ENCODE results near the gene CDC42BPA. TPM values are rescaled to one million over a fixed set of nuclear protein-coding genes. Genes with fewer than 3 reads are reported as not detected.

CDC42BPA gene
- total and polyA plus RNA-seq, 7 experiments from 2014 or later, result 0.05 to 2.0 (median 1.2) TPM; not detected in 1

DNA sequence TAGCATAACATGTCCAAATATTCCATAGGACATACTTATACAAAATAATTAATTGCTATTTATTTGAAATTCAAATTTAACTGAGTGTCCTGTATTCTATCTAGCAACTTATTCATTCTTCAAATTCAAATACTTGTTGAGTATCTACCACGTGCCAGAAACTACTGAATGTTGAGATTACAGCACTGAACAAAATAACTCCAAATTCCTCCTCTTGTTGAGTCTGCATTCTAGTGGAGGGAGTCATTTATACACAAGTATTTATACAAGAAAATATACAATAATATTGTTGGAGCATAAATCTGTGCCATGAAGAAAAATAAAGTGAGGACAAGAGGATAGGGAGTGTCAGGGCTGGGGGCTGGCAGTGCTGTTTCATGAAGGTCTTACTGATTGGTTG is 43.7 kb upstream of the CDC42BPA start:
- H3K27me3 Mint-ChIP-seq, result peaks cover 0 to 21% (median 5%) of the 10 kb centered on the region in 5 donors
- Histone ChIP-seq H3K4me1 (ENCODE audit: control insufficient read depth in 2 of 2, insufficient read depth in 2 of 2, low read length in 2 of 2) (no peaks in the 10 kb centered on the region), H3K4me3 (ENCODE audit: low read length) (no peak overlapping the region), H3K27ac (ENCODE audit: low read depth, low read length) (no peak overlapping the region), H3K27me3 (ENCODE audit: control insufficient read depth in 2 of 2, insufficient read depth in 2 of 2, low read length in 2 of 2) (no peaks in the 10 kb centered on the region), H3K36me3 (ENCODE audit: control insufficient read depth in 2 of 3, insufficient read depth in 3 of 3, low read length in 3 of 3) (no peaks in the 10 kb centered on the region), H3K9me3 (ENCODE audit: control insufficient read depth in 2 of 3, low read length in 3 of 3) (no peaks in the 10 kb centered on the region)
- intact Hi-C loops (cut with micrococcal nuclease), result no loop called here
- no peaks in the 10 kb centered on the region for H3K4me1 Mint-ChIP-seq
- no peak overlapping the region for H3K4me3 Mint-ChIP-seq
- ChIA-PET CTCF (no interaction called here), POLR2A (no interaction called here)
- no peaks in the 10 kb centered on the region for H3K9me3 Mint-ChIP-seq
- H3K27ac Mint-ChIP-seq, result no peak overlapping the region
- H3K36me3 Mint-ChIP-seq, result no peaks in the 10 kb centered on the region
- DNase-seq, result no peak
- ATAC-seq, result no peak

DNA sequence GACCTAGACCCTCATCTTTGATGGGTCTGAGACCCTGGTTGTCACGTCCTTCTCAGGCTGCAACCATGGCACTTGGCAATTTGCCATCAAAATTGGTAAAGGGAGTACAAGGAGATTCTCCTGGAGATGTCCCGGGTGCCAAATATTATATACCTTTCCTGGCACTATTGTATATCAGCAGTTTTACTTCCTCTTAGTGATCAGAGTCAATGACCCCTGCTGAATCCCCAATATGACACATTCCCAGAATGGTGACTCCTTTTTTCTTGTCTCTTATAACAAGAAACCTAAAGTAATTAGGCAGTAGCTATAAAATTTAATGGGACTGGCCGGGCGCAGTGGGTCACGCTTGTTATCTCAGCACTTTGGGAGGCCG is 39.6 kb upstream of the CDC42BPA start:
- no peaks in the 10 kb centered on the region for H3K36me3 Mint-ChIP-seq
- Histone ChIP-seq H3K27ac (ENCODE audit: low read depth, low read length) (no peak overlapping the region), H3K9me3 (ENCODE audit: control insufficient read depth in 2 of 3, low read length in 3 of 3) (no peaks in the 10 kb centered on the region), H3K27me3 (ENCODE audit: control insufficient read depth in 2 of 2, insufficient read depth in 2 of 2, low read length in 2 of 2) (peaks cover 0 to 3% of the 10 kb centered on the region in 2 donors), H3K36me3 (ENCODE audit: control insufficient read depth in 2 of 3, insufficient read depth in 3 of 3, low read length in 3 of 3) (no peaks in the 10 kb centered on the region), H3K4me3 (ENCODE audit: low read length) (no peak overlapping the region), H3K4me1 (ENCODE audit: control insufficient read depth in 2 of 2, insufficient read depth in 2 of 2, low read length in 2 of 2) (no peaks in the 10 kb centered on the region)
- CTCF ChIA-PET, result no interaction called here
- H3K4me3 Mint-ChIP-seq, result no peak overlapping the region
- H3K4me1 Mint-ChIP-seq, result no peaks in the 10 kb centered on the region
- no peaks in the 10 kb centered on the region for H3K9me3 Mint-ChIP-seq
- H3K27ac Mint-ChIP-seq, result no peak overlapping the region
- DNase-seq (no peak), ATAC-seq (no peak)
- intact Hi-C loops (cut with micrococcal nuclease), result no loop called here
- POLR2A ChIA-PET, result no interaction called here
- peaks cover 0 to 22% (median 5%) of the 10 kb centered on the region in 5 donors for H3K27me3 Mint-ChIP-seq

DNA sequence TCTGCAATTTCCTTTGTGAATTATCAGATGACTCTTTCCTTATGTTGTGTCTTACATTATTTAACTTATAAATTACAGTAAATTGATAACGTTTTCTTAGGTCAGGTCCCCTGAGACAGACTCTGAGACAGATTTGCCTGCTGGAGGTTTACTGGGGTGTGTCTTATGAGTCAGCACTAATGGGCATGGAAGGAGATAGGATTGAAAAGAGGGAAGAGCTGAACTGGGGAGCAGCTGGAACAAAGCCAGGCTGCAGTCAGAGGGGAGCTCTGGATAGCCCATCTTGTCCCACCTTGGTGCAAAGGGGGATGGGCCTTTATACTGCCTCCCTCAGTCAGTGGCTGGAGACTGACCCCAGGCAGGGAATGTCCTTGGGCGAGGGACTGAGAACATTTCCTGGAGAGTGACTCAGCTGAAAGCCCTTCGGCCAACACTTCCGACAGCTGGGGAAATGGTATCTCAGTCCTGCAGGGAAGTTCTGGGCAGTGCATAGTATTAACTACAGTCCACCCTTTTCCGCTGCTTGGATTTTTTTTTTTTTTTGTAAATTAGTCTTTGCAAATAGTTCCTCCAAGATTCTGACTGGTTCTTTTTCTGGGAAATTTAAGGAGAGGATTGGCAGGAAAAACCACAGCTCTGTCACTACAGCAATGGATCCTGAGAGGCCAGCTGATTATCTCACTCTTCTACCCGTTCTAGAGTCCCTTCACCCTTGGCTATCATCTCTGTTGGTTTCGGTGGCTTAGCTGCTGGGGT is 39.1 kb upstream of the CDC42BPA start:
- H3K36me3 Mint-ChIP-seq, result no peaks in the 10 kb centered on the region

DNA sequence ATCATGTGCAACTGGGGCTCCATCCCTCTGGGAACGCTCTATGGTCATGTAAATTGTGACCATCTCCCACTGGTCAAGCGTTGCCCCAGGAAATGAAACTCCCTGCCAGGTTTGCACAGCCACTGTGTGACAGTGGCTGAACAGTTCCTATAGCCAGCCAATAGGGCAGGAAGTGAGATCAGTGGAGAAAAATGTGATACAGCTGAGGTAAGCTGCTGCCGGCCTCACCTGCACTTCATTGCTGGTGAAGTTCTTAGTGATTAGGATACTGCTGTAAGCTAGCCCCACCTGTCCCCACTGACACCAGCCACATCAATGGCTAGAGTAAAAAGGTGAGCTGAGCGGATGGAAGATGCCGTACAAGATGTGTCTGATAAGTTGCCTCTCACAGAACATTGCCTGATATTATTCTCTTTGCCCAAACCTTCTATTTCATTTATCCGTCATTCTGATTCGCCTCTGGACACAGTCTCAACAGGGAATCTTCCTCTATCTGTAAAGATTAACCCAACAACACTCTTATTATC is 38.4 kb upstream of the CDC42BPA start:
- H3K36me3 Mint-ChIP-seq, result no peaks in the 10 kb centered on the region
- no peaks in the 10 kb centered on the region for H3K9me3 ChIP-seq (ENCODE audit: control insufficient read depth in 2 of 3, low read length in 3 of 3)
- H3K4me3 ChIP-seq (ENCODE audit: low read length), result no peak overlapping the region
- no peaks in the 10 kb centered on the region for H3K4me1 Mint-ChIP-seq
- no peaks in the 10 kb centered on the region for H3K4me1 ChIP-seq (ENCODE audit: control insufficient read depth in 2 of 2, insufficient read depth in 2 of 2, low read length in 2 of 2)
- ChIA-PET POLR2A (no interaction called here), CTCF (no interaction called here)
- H3K27ac ChIP-seq (ENCODE audit: low read depth, low read length), result no peak overlapping the region
- no peaks in the 10 kb centered on the region for H3K9me3 Mint-ChIP-seq
- intact Hi-C loops (cut with micrococcal nuclease), result no loop called here
- no peak overlapping the region for H3K4me3 Mint-ChIP-seq
- ATAC-seq, result no peak
- no peak overlapping the region for H3K27ac Mint-ChIP-seq
- H3K36me3 ChIP-seq (ENCODE audit: control insufficient read depth in 2 of 3, insufficient read depth in 3 of 3, low read length in 3 of 3), result no peaks in the 10 kb centered on the region
- peaks cover 0 to 16% (median 0%) of the 10 kb centered on the region in 5 donors for H3K27me3 Mint-ChIP-seq
- peaks cover 0 to 3% of the 10 kb centered on the region in 2 donors for H3K27me3 ChIP-seq (ENCODE audit: control insufficient read depth in 2 of 2, insufficient read depth in 2 of 2, low read length in 2 of 2)
- DNase-seq, result no peak

More for the DNA sequence above, 39.1 kb upstream of the CDC42BPA start:
- ChIA-PET POLR2A (no interaction called here), CTCF (no interaction called here)
- no peaks in the 10 kb centered on the region for H3K9me3 Mint-ChIP-seq
- intact Hi-C loops (cut with micrococcal nuclease), result no loop called here
- Histone ChIP-seq H3K4me1 (ENCODE audit: control insufficient read depth in 2 of 2, insufficient read depth in 2 of 2, low read length in 2 of 2) (no peaks in the 10 kb centered on the region), H3K4me3 (ENCODE audit: low read length) (no peak overlapping the region), H3K9me3 (ENCODE audit: control insufficient read depth in 2 of 3, low read length in 3 of 3) (no peaks in the 10 kb centered on the region), H3K27ac (ENCODE audit: low read depth, low read length) (no peak overlapping the region), H3K27me3 (ENCODE audit: control insufficient read depth in 2 of 2, insufficient read depth in 2 of 2, low read length in 2 of 2) (peaks cover 0 to 3% of the 10 kb centered on the region in 2 donors), H3K36me3 (ENCODE audit: control insufficient read depth in 2 of 3, insufficient read depth in 3 of 3, low read length in 3 of 3) (no peaks in the 10 kb centered on the region)
- ATAC-seq, result no peak
- no peaks in the 10 kb centered on the region for H3K4me1 Mint-ChIP-seq
- no peak overlapping the region for H3K4me3 Mint-ChIP-seq
- no peak for DNase-seq
- no peak overlapping the region for H3K27ac Mint-ChIP-seq
- H3K27me3 Mint-ChIP-seq, result peaks cover 0 to 21% (median 3%) of the 10 kb centered on the region in 5 donors

DNA sequence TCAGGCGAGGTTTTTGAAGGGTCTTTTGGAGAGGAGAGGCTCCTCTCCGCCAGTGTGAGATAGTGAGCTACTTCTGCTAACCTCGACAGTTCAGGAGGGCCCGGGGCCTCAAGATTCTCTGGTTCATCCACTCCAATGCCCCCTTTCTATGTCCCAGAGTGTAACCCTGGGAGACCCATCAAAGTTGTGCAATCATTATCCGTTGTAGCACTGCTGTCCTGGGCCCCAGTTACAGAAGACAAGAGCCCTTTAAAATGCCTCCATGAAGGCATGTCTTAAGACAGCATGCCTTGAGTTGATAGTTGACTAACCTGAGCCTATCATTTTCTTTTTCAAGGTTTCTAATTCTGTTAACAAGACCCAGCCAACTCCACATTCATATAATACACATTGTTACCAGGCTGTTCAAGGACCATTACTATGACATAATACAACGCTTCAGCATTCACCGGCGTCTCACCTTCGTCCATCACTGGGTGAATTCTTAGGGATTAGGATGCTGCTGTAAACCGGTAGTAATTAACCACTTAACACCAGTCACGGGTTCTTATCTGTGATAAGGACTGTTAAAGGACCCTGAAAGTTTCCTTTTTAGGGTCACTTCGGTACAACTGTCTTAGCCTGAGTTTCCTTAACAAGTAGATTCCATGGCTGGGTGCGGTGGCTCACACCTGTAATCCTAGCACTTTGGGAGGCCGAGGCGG is 37.4 kb upstream of the CDC42BPA start:
- Mint-ChIP-seq H3K9me3 (no peaks in the 10 kb centered on the region), H3K4me1 (no peaks in the 10 kb centered on the region), H3K4me3 (no peak overlapping the region), H3K36me3 (no peaks in the 10 kb centered on the region), H3K27me3 (peaks cover 0 to 12% (median 2%) of the 10 kb centered on the region in 5 donors), H3K27ac (no peak overlapping the region)
- H3K27ac ChIP-seq (ENCODE audit: low read depth, low read length), result no peak overlapping the region
- no peak for DNase-seq
- no peak for ATAC-seq
- H3K4me3 ChIP-seq (ENCODE audit: low read length), result no peak overlapping the region
- H3K36me3 ChIP-seq (ENCODE audit: control insufficient read depth in 2 of 3, insufficient read depth in 3 of 3, low read length in 3 of 3), result no peaks in the 10 kb centered on the region
- peaks cover 0 to 3% of the 10 kb centered on the region in 2 donors for H3K27me3 ChIP-seq (ENCODE audit: control insufficient read depth in 2 of 2, insufficient read depth in 2 of 2, low read length in 2 of 2)
- no peaks in the 10 kb centered on the region for H3K4me1 ChIP-seq (ENCODE audit: control insufficient read depth in 2 of 2, insufficient read depth in 2 of 2, low read length in 2 of 2)
- ChIA-PET CTCF (no interaction called here), POLR2A (no interaction called here)
- intact Hi-C loops (cut with micrococcal nuclease), result no loop called here
- H3K9me3 ChIP-seq (ENCODE audit: control insufficient read depth in 2 of 3, low read length in 3 of 3), result no peaks in the 10 kb centered on the region

DNA sequence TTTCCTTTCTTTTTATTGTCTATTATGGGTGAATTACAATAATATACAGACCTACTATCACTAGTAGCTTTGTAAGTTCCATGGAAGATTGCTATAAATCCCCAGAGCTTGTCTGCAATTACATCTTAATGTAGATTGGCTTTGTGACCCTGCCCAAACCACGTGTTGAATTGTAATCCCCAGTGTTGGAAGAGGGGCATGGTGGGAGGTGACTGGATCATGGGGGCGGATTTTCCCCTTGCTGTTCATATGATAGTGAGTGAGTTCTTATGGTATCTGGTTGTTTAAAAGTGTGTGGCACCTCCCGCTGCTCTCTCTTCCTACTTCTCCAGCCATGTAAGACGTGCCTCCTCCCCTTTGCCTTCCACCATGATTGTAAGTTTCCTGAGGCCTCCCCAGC is 34.9 kb upstream of the CDC42BPA start:
- no peaks in the 10 kb centered on the region for H3K4me1 Mint-ChIP-seq

More for the DNA sequence above, 34.9 kb upstream of the CDC42BPA start:
- intact Hi-C loops (cut with micrococcal nuclease), result no loop called here
- Mint-ChIP-seq H3K36me3 (no peaks in the 10 kb centered on the region), H3K27me3 (peaks cover 0 to 12% (median 2%) of the 10 kb centered on the region in 5 donors), H3K27ac (no peak overlapping the region), H3K9me3 (no peaks in the 10 kb centered on the region), H3K4me3 (no peak overlapping the region)
- Histone ChIP-seq H3K9me3 (ENCODE audit: control insufficient read depth in 2 of 3, low read length in 3 of 3) (no peaks in the 10 kb centered on the region), H3K27ac (ENCODE audit: low read depth, low read length) (no peak overlapping the region), H3K4me3 (ENCODE audit: low read length) (no peak overlapping the region), H3K4me1 (ENCODE audit: control insufficient read depth in 2 of 2, insufficient read depth in 2 of 2, low read length in 2 of 2) (no peaks in the 10 kb centered on the region), H3K36me3 (ENCODE audit: control insufficient read depth in 2 of 3, insufficient read depth in 3 of 3, low read length in 3 of 3) (no peaks in the 10 kb centered on the region), H3K27me3 (ENCODE audit: control insufficient read depth in 2 of 2, insufficient read depth in 2 of 2, low read length in 2 of 2) (peaks cover 0 to 3% of the 10 kb centered on the region in 2 donors)
- ATAC-seq (no peak), DNase-seq (no peak)
- ChIA-PET CTCF (no interaction called here), POLR2A (no interaction called here)

All from naive thymus-derived CD4-positive, alpha-beta T cell (primary cell).